ENCODE results near the gene SLAMF7.
"Not testable (repeated sequence)": the region's sequence is repeated elsewhere in the genome, so short reads cannot be mapped to it uniquely, and the experiment has no call there.

SLAMF7 gene

GRCh38 chr1:160720356-160721085 lies 18.5 kb upstream of the SLAMF7 start:
- no peak for DNase-seq (ENCODE audit: low read depth in 2 of 2, low spot score in 1 of 2)

- no peak for DNase-seq (ENCODE audit: low read depth in 2 of 2, low spot score in 1 of 2)
Observed at GRCh38 chr1:160721473-160721872, 17.6 kb upstream of the SLAMF7 start.

GRCh38 chr1:160722726-160723125 lies 16.3 kb upstream of the SLAMF7 start:
- no peak for DNase-seq (ENCODE audit: low read depth in 2 of 2, low spot score in 1 of 2)

- no peak for DNase-seq (ENCODE audit: low read depth in 2 of 2, low spot score in 1 of 2)
Observed at GRCh38 chr1:160723332-160723731, 15.7 kb upstream of the SLAMF7 start.

- no peak for DNase-seq (ENCODE audit: low read depth in 2 of 2, low spot score in 1 of 2)
Observed at GRCh38 chr1:160724465-160725242, 14.4 kb upstream of the SLAMF7 start.

GRCh38 chr1:160726114-160726497 lies 12.9 kb upstream of the SLAMF7 start:
- no peak for DNase-seq (ENCODE audit: low read depth in 2 of 2, low spot score in 1 of 2)

- DNase-seq (ENCODE audit: low read depth in 2 of 2, low spot score in 1 of 2), result no peak
Observed at GRCh38 chr1:160726498-160727315, 12.3 kb upstream of the SLAMF7 start.

- no peak for DNase-seq (ENCODE audit: low read depth in 2 of 2, low spot score in 1 of 2)
Observed at GRCh38 chr1:160727316-160727640, 11.8 kb upstream of the SLAMF7 start.

- not testable (repeated sequence) for DNase-seq (ENCODE audit: low read depth in 2 of 2, low spot score in 1 of 2)
Observed at GRCh38 chr1:160731564-160731963, 7.5 kb upstream of the SLAMF7 start.

- no peak for DNase-seq (ENCODE audit: low read depth in 2 of 2, low spot score in 1 of 2)
Observed at GRCh38 chr1:160731990-160732389, 7.1 kb upstream of the SLAMF7 start.

GRCh38 chr1:160733898-160734297 lies 5.1 kb upstream of the SLAMF7 start:
- no peak for DNase-seq (ENCODE audit: low read depth in 2 of 2, low spot score in 1 of 2)

- no peak for DNase-seq (ENCODE audit: low read depth in 2 of 2, low spot score in 1 of 2)
Observed at GRCh38 chr1:160734301-160734700, 4.7 kb upstream of the SLAMF7 start.

- no peak for DNase-seq (ENCODE audit: low read depth in 2 of 2, low spot score in 1 of 2)
Observed at GRCh38 chr1:160738271-160738670, 776 bp upstream of the SLAMF7 start.

GRCh38 chr1:160740133-160740688 lies 1.2 kb downstream of the SLAMF7 start:
- no peak for DNase-seq (ENCODE audit: low read depth in 2 of 2, low spot score in 1 of 2)

GRCh38 chr1:160741092-160741501 lies 2.0 kb downstream of the SLAMF7 start:
- no peak for DNase-seq (ENCODE audit: low read depth in 2 of 2, low spot score in 1 of 2)

GRCh38 chr1:160741612-160742348 lies 2.7 kb downstream of the SLAMF7 start:
- no peak for DNase-seq (ENCODE audit: low read depth in 2 of 2, low spot score in 1 of 2)

GRCh38 chr1:160742428-160743127 lies 3.5 kb downstream of the SLAMF7 start:
- no peak for DNase-seq (ENCODE audit: low read depth in 2 of 2, low spot score in 1 of 2)

- no peak for DNase-seq (ENCODE audit: low read depth in 2 of 2, low spot score in 1 of 2)
Observed at GRCh38 chr1:160743266-160743665, 4.2 kb downstream of the SLAMF7 start.

GRCh38 chr1:160744199-160744851 lies 5.3 kb downstream of the SLAMF7 start:
- DNase-seq (ENCODE audit: low read depth in 2 of 2, low spot score in 1 of 2), result no peak

All from stimulated activated CD8-positive, alpha-beta memory T cell treated with anti-CD3 and anti-CD28 coated beads, Interleukin-4, amount 100 ng/mL, for 1 hour (primary cell).